Upper lobe of right lung (tissue), 1 donor: ENCODE data around the gene RIN3. TPM values are rescaled to one million over a fixed set of nuclear protein-coding genes. Genes with fewer than 3 reads are reported as not detected.

ENCODE experiments used
- ATAC-seq: fragments of 200-7000 bp; cut with Tn5 transposase; one replicate; pipeline ENCODE4 v1.9.1; 2020; ENCODE audit warnings: mild to moderate bottlenecking, moderate library complexity
- DNase-seq: peaks from one replicate; pipeline ENCODE4 v3.0.0-alpha.2; 2020
- H3K27ac ChIP-seq: fragments of 200-600 bp; one replicate; pipeline ENCODE4 v1.8.0; 2022
- H3K27me3 ChIP-seq: fragments of 200-600 bp; one replicate; pipeline ENCODE4 v1.8.0; 2022; ENCODE audit warnings: mild to moderate bottlenecking
- H3K36me3 ChIP-seq: fragments of 200-600 bp; one replicate; pipeline ENCODE4 v1.8.0; 2022
- H3K4me1 ChIP-seq: fragments of 200-600 bp; one replicate; pipeline ENCODE4 v1.8.0; 2022
- H3K4me3 ChIP-seq: fragments of 200-600 bp; one replicate; pipeline ENCODE4 v1.8.0; 2022; ENCODE audit warnings: mild to moderate bottlenecking
- H3K9me3 ChIP-seq: fragments of 200-600 bp; one replicate; pipeline ENCODE4 v1.8.0; 2022
- CTCF ChIP-seq: fragments of 200-600 bp; IDR thresholded peaks from one replicate; pipeline ENCODE4 v1.8.0; 2022; ENCODE audit warnings: antibody characterized with exemption
- intact Hi-C: fragments of 100-400 bp; cut with DNase I; formaldehyde crosslinking; loops from one replicate; pipeline ENCODE4 v1.11.0; 2022
- total RNA-seq: library from RNA; stranded (reverse); fragmentation: NEBNext Ultra II Directional; extraction: Animal tissue kit (Norgen Biotek cat#: 25700); gene quantifications from one replicate; pipeline ENCODE4 v1.2.1, GENCODE V29; 2021
- donor health status: DM: no; HTN: yes; CAD: no; lungs with severe emphysema.

Gene RIN3
- total RNA-seq, 1 donor from 2014 or later = 56.0 TPM

DNA sequence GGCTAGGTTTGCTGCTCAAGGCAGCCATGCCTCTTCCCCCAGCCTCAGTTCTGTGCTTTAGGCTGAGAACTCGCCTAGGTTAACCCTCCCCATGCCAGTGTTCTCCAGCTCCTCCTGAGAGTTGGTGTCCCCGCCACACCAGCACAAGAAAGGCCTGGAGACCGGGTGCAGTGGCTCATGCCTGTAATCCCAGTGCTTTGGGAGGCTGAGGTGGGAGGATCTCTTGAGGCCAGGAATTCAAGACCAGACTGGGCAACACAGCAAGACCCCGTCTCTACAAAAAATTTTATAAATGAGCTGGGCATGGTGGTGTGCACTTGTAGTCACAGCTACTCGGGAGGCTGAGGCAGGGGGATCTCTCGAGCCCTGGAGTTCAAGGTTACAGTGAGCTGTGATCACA is 10.2 kb downstream of the RIN3 start:
- peak; percentile 40 for DNase-seq
- TF ChIP-seq CTCF = no peak
- Histone ChIP-seq H3K27ac (no peak overlapping the region), H3K27me3 (no peaks in the 10 kb centered on the region), H3K9me3 (no peaks in the 10 kb centered on the region), H3K36me3 (no peaks in the 10 kb centered on the region), H3K4me3 (no peak overlapping the region), H3K4me1 (peaks cover 28% of the 10 kb centered on the region)
- no peak for ATAC-seq
- intact Hi-C loops = no loop called here

DNA sequence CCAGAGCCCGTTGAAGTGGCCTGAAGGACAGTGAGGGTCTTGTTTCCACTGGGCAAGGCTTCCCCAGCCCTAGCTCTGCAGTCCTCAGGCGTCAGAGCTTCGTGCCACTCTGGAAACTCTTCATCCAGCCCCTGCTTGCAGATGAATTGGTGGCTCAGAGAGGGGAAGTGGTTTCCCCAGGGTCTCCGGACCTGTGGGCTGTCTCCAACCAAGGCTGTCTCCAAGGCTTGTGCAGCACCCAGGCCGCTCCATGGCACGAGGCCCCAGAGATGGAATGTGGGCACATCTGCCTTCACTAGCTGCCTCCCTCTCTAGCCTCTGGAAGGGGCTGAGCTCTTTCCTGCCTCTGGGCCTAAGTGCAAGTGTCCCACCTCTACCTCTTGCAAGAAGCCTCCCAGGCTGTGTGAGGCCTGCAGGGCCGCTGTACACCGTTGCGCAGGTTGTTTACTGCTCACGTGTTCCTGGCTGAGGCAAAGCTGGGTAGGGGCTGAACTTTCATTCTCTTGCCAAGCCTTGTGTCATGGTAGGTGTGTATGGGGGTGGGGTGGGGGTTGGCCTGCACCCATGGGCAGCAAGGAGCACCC is 11.1 kb downstream of the RIN3 start:
- Histone ChIP-seq H3K4me1 (peaks cover 19% of the 10 kb centered on the region), H3K27ac (peak overlapping the region; percentile 30), H3K36me3 (no peaks in the 10 kb centered on the region), H3K4me3 (no peak overlapping the region), H3K9me3 (no peaks in the 10 kb centered on the region), H3K27me3 (no peaks in the 10 kb centered on the region)
- no peak for TF ChIP-seq CTCF
- intact Hi-C loops = no loop called here
- DNase-seq = peak; percentile 57
- peak; percentile 5 for ATAC-seq

DNA sequence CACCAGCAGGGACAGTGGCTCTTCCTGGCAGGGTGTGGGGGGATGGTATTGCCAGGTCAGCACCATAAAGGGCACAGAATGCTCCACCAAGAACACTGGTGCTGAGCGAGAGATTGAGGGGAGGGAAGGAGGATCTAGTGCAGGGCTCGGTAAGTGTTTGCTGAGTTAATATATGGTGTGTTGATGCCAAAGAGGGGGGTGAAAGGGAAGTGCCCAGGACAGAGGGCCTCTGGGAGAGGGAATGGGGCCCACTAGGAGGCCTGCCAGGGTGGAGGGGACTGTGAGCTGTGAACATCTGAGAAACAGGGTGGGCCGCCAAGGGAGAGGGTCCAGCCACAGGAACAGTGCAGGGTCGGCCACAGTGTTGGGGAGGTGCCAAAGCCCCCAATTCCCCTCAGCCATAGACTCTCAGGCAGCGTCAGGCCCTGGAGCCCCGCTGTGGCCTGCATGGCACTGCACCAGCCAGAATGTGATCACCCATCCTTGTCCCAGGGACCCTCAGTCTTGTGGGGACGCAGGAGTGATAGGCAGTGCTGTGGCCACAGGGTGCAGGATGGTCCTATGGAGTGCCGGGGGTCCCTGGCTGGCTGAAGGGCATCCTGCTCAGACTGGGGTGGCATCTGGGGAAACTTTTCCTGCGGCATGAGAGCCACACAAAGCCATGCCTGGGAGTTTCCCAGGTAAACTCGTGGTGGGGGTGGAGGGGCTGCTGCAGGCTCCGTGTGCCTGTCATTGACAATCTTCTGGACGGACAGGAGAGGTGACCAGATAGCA is 11.9 kb downstream of the RIN3 start:
- DNase-seq (peak; percentile 53), ATAC-seq (peak; percentile 33)
- intact Hi-C loops = no loop called here
- H3K4me3 ChIP-seq = no peak overlapping the region
- no peak overlapping the region for H3K27ac ChIP-seq
- no peaks in the 10 kb centered on the region for H3K9me3 ChIP-seq
- TF ChIP-seq CTCF = no peak
- peaks cover 20% of the 10 kb centered on the region for H3K4me1 ChIP-seq
- no peaks in the 10 kb centered on the region for H3K36me3 ChIP-seq
- H3K27me3 ChIP-seq = no peaks in the 10 kb centered on the region

GRCh38 chr14:92527721-92528120 is 14.1 kb downstream of the RIN3 start:
- ATAC-seq = no peak
- Histone ChIP-seq H3K9me3 (no peaks in the 10 kb centered on the region), H3K36me3 (no peaks in the 10 kb centered on the region), H3K27ac (no peak overlapping the region), H3K4me3 (no peak overlapping the region), H3K4me1 (peaks cover 35% of the 10 kb centered on the region), H3K27me3 (no peaks in the 10 kb centered on the region)
- intact Hi-C loops = no loop called here
- peak; percentile 27 for DNase-seq
- TF ChIP-seq CTCF = no peak

DNA sequence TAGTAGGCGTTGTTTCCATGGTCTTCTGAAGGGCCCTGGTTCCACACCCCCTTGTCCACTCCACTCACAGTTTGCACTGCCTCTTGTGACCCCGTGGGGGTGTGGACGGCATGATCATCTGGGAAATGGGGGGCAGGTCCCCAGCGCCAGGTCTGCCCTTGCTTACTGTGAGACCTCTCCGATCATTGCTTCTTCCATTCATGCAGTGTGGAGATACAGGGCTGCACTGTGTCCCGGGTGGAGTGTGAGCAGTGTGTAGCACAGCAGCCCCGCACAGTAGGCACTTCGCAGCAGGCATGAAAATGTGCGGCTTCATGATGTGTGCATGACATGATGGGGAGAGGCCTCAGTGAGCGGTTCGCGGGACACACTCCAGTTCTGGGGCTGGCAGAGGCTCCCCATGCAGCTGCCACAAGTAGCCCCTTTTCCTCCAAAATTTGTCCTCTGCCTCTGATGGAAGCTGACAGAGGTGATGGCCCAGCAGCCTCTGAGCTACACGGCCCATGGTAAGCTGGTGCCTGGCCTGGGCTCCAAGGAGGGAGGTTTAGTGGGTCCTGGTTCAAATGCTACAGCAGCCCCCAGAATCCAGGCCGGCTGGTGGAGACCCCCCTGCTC is 15.0 kb downstream of the RIN3 start:
- no peak overlapping the region for H3K27ac ChIP-seq
- TF ChIP-seq CTCF = no peak
- H3K4me1 ChIP-seq = peaks cover 40% of the 10 kb centered on the region
- DNase-seq (peak; percentile 55), ATAC-seq (no peak)
- H3K4me3 ChIP-seq = no peak overlapping the region
- no peaks in the 10 kb centered on the region for H3K27me3 ChIP-seq
- no peaks in the 10 kb centered on the region for H3K36me3 ChIP-seq
- intact Hi-C loops = no loop called here
- H3K9me3 ChIP-seq = no peaks in the 10 kb centered on the region
